ENCODE results near the gene USP2.

GRCh38 chr11:119369132-119369925, 12.2 kb downstream of the USP2 start:
- no peak for TF ChIP-seq FOXA1 (IDR thresholded peaks at IDR 0.05)
- TF ChIP-seq FOXM1 (IDR thresholded peaks at IDR 0.05; ENCODE audit: borderline replicate concordance), result no peak
- no peak for TF ChIP-seq LEF1 (IDR thresholded peaks at IDR 0.05; ENCODE audit: borderline replicate concordance)
- no peak for TF ChIP-seq PKNOX1 (IDR thresholded peaks at IDR 0.05)
- TF ChIP-seq BHLHE40 (IDR thresholded peaks at IDR 0.05; ENCODE audit: borderline replicate concordance), result no peak
- TF ChIP-seq TARDBP (IDR thresholded peaks at IDR 0.05), result no peak
- no peak for TF ChIP-seq FOXK2 (IDR thresholded peaks at IDR 0.05)
- TF ChIP-seq SP1 (IDR thresholded peaks at IDR 0.05), result no peak
- no peak for TF ChIP-seq SUZ12 (IDR thresholded peaks at IDR 0.05)
